ENCODE measurements around the gene VSNL1.

Gene VSNL1

GRCh38 chr2:17615728-17616351, 75.3 kb downstream of the VSNL1 start:
- no peak for DNase-seq

DNA sequence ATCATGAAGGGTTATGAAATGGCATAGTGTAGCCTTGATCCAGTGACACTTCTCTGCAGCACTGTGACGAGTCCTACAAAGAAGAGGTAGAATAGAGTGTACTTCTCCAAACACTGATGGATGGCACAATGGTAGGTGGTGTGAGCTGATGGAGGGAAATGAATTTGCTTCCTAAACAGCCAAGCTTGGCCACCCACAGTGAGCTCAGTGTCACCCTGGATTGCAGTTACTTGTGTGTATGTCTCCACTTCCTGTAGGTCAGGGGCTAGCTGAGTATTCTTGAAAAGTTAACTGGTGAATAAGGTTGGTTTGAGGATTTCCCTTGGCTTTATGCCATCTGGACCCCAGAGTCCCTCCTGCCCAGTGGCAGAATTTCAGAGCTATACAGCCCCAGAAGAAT, 75.9 kb downstream of the VSNL1 start:
- DNase-seq: no peak

DNA sequence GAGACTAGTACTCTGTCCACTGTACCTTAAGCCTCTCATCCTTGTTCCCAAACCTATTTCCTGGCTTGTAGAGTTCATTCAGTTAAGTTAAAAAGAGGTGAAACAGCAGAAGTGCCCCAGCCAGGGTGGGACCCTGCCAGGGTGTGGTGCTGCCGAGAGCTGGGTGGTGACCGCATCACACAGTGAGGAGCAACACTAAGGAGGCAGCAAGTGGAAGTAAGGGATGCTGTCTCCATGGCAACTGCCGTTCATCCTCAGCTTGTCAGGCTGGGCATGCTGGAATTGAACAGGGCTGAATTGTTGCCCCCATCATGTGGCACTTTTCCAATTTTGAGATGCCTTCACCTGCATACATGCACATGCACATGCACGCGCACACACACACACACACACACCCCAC, 77.0 kb downstream of the VSNL1 start:
- DNase-seq: no peak

- no peak for DNase-seq
These were observed 77.5 kb downstream of the VSNL1 start for GRCh38 chr2:17617955-17618354.

DNA sequence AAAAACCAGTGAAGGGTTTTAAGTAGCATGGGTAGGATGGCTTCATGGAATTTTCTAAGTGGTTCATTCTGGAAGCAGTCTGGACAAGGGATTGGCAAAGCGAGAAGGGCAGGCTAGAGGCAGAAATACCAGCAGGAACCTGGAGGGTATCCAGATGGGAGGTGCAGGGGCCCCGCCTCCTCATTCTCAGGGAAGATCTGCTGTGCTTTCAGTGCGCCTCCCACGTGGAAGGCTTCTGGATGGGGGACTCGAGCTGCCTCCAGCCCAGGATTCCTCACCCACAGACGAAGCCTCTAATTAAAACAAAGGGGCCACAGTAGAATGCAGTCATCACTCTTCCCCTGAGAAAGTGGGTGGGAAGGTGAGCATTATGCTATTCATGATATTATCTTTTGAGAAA, 79.8 kb downstream of the VSNL1 start:
- DNase-seq: peak; percentile 81

- DNase-seq: no peak
These were observed 80.3 kb downstream of the VSNL1 start for GRCh38 chr2:17620841-17621240.

- DNase-seq: peak; percentile 78
These were observed 81.3 kb downstream of the VSNL1 start for GRCh38 chr2:17621781-17622180.

GRCh38 chr2:17625446-17625845, 85.0 kb downstream of the VSNL1 start:
- peak; percentile 62 for DNase-seq

- peak; percentile 80 for DNase-seq
These were observed 86.5 kb downstream of the VSNL1 start for GRCh38 chr2:17626986-17627385.

DNA sequence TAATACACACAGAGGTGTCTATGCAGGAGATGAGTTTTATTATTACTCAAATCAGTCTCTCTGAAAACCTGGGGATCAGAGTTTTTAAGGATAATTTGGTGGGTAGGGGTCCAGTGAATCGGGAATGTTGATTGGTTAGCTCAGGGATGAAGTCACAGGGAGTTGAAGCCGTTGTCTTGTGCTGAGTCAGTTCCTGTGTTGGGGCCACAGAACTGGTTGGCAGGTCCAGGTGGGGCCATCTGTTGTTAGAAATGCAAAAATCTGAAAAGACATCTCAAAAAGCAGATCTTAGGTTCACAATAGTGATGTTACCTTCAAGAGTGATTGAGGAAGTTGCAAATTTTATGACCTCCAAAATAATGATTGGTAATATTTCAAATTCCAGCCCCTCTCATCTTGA, 86.9 kb downstream of the VSNL1 start:
- peak; percentile 37 for DNase-seq

- DNase-seq: peak; percentile 50
These were observed 88.1 kb downstream of the VSNL1 start for GRCh38 chr2:17628349-17629261.

GRCh38 chr2:17630089-17630488, 89.6 kb downstream of the VSNL1 start:
- no peak for DNase-seq

DNA sequence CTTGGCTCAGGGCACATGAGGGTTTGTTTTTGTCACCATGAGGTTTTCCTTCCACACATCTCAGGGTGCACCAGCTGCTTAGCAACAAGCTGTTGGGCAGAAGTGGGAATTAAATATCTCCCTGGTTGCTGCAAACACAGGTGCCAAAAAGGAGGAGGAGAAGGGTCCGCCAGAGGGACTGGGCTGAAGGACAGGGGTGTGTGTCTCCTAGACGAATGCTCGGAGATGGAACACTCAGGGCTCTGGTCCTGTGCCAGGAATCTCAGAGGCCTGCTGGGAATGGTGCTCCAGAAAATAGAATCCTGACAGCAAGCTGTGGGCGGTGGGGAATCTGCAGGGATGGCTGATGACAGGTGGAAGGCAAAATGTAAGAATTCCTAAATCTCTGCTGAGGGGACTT, 94.5 kb downstream of the VSNL1 start:
- no peak for DNase-seq

DNA sequence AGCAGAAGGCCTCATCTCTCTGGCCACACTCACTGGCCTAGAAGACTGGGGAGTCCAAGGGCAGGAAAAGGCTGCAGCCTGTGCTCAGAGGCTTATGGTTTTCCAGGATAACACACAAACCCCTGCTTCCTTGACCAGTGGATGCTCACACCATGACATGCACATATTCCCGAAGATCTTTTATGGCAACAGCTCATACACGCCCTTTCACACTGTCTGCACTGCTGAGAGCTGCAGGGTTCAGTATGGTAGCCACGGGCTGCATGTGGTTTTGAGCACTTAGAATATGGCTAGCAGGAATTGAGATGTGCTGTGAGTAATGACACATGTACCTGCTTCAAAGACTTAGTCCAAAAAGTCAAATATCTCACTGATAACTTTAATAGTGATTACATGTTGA, 95.8 kb downstream of the VSNL1 start:
- DNase-seq: no peak

- DNase-seq: no peak
These were observed 96.8 kb downstream of the VSNL1 start for GRCh38 chr2:17637131-17637906.

DNA sequence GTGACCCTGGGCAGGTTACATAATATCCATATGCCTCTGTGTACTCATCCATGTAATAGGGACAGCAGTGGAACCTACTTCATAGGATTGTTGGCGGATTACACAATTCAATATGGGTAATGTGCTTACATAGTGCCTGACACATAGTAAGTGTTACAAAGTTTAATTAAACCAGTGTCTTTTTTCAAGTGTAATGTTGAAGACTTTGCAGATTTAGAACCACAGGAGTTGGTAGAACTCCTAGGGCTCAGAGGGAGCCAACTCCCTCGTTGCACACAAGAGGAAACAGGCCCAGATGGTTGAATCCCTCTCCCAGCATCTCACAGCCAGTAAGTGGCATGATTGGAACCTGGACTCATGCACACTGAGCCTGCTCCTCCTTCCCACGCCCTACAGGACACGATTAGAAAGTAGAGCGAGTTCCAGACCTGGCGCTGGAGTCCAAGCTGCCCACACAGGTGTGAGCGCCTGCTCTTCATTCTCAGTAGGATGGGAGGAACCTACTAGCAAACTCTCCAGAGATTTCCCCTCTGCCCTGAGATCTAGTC, 97.8 kb downstream of the VSNL1 start:
- DNase-seq: no peak

GRCh38 chr2:17640406-17640805, 99.9 kb downstream of the VSNL1 start:
- no peak for DNase-seq

DNA sequence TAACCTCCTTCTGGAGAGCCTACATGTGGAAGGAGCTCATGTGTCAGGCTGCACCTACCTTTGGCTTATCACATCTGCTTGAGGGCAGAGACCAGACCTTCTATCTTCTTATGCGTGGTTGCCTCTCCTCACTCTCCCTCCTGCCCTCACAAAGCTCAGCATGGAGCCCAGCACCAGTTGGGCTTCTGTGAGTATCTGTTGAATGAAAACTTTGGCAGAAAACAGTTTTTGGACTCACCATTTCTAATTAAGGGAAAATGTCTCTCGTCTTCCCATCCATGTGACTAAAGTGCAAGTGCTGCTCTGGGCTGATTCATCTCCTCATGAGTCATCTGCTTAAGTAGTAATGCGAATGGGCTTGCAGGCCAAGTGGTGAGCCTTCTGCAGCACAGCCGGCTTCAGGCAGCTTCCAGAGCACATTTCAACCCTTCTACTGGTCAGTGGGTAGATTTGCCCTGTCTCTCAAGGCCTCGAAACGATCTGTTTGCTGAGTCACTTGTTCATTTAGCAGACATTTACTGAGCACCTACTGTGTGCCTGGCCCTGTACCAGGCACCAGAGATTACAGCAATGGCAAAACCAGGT, 102.6 kb downstream of the VSNL1 start:
- DNase-seq: peak; percentile 77

DNA sequence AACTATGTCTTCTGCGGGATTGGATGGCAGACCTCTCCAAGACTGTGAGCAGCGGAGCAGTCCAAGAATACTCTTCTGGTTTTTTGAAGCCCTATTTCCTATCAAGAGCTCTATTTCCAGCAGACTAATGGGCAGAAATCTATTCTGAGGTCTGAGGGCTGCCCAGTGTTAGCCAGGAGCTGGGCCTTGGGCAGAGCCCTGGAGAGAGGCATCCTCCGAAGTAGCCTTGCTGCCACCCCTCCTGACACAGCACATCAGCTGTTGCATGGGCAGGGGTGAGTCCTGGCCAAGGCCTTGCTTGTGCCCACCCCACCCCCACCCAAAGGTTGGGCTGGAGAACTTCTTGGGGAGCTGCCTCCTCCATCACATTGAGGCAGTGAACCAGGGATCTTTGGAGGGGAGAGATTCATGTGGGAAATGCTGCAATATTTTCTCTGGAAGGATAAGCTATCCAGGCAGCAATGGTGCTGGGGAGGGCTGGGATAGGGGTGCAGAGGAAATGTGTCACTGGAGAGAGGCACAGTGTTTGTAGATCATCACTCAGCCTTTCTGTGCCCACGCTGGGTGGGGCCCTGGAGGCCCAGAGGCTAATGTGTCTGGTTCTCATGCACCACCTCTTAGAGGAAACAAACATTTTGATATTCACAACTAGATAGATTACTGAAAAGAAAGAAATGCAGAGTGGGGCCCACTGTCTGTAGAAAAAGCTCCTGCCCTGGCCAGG, 104.7 kb downstream of the VSNL1 start:
- DNase-seq: no peak

- peak; percentile 56 for DNase-seq
These were observed 105.6 kb downstream of the VSNL1 start for GRCh38 chr2:17646081-17646554.

DNA sequence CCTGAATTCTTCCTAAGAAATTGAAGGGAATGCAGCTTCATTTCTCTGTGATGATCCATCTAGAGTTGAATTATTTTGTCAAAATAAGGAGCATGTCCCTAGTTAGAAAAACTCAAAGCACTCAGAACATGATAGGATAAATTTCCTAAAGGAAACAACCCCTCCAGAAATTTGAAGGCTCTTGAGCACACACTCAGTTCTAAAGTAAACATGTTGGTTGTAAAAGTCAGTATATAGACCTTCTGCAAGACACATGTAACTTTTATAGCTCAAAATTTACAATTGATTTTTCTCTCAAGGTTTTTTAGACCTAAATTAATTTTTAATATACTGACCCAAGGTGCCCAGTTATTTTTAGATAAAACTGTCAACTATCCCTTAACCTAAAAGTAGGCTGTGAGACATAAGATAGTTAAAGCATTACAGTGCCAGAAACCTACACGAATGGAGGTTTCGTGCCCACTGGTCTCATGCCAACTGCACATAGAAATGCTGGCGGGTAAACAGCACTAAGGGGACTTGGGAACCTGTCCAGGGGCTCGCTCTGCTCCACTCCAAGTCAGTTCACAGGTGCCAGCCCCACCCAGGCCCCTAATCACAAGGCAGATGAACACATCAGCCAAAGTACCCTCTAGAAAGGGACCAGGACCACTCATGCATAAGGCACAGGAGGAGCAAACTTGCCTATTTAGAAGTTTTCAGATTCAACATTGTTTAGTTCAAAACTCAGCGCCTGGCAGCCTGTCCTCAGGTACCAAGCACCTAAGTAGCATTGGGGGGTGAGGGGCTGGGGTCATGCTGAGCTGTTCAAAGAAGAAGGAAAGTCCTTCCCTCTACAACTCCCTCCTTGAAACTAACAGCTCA, 106.6 kb downstream of the VSNL1 start:
- no peak for DNase-seq

All from NCI-H226 (cell line).